ENCODE results near the gene RBMS1. TPM values are rescaled to one million over a fixed set of nuclear protein-coding genes. Genes with fewer than 3 reads are reported as not detected.
A peak's percentile ranks its signal among the peaks of the same experiment; 100 is the strongest.

Gene RBMS1
- total and polyA plus RNA-seq, 5 donors, result 41.7 to 73.5 (median 62.7) TPM

DNA sequence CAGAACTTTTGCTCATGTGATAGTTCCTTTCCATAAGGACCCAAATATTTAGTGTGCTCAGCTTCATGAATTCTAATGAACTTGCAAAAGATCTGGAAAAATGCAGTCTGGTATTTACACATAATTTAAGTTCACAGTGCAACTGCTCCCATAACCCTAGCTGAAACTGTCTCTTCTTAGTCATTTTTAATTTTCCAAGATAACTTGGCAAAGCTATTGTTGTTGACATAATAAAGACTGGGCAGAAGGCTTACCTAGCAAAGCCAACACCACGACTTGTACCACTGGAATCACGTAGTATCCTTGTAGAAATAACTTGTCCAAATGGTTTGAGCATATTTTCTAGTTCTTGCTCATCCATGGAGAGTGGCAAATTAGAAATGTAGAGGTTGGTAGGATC lies 190.5 kb downstream of the RBMS1 start:
- H3K9me3 ChIP-seq (ENCODE audit: control insufficient read depth, low read length), result no peaks in the 10 kb centered on the region
- ATAC-seq, result no peak
- intact Hi-C loops (cut with DNase I), result no loop called here

DNA sequence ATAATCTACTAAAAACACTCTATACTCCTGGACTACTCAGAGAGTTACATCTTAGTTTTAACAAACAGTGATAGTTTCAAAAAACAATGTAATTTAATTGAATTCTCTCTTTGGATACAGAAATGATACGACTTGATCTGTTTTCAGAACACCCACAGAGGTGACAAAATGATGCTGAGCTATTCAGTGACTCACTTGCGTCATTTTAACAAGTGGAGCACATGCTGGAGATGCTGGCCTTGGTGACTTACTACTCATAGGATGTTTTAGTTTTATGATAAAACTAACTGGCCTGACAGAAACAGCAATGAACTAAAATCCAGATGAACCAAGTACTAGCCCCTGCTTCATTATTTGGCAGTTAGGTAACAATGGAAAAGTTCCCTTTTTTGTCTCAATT lies 192.2 kb downstream of the RBMS1 start:
- H3K4me1 ChIP-seq (ENCODE audit: control insufficient read depth, insufficient read depth, low read length), result peaks cover 11% of the 10 kb centered on the region
- ATAC-seq, result no peak
- WGBS, result 67% methylated on average over 2 of the region's 2 CpGs

More for the DNA sequence above, 190.5 kb downstream of the RBMS1 start:
- DNase-seq, result no peak
- no peak overlapping the region for H3K4me3 ChIP-seq (ENCODE audit: low read length)
- H3K27me3 ChIP-seq (ENCODE audit: control insufficient read depth, insufficient read depth), result no peaks in the 10 kb centered on the region
- H3K27ac ChIP-seq (ENCODE audit: low read length), result no peak overlapping the region
- peaks cover 13% of the 10 kb centered on the region for H3K4me1 ChIP-seq (ENCODE audit: control insufficient read depth, insufficient read depth, low read length)
- WGBS, result 70% methylated on average over 2 of the region's 2 CpGs

DNA sequence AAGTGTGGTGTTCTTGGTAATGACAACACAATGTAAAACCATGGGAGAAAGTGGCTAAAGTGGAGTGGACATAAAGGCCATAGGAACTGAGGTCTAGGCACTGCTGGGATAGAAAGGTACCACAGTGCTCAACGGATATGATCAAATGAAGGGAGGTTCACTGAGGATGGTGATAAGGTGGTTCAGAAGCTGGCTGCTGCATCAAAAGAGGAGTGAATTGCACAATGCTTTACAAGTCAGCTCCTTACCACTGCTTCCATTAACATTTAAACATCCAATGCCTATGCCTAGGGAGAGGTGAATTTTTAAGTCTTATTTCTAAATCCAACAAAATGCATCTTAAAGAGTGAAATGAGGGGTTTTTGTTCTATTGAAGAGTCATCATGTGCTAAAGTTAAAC lies 193.4 kb downstream of the RBMS1 start:
- ATAC-seq, result no peak
- WGBS, result 81% methylated on average over 1 of the region's 1 CpG
- Histone ChIP-seq H3K4me3 (ENCODE audit: low read length) (no peak overlapping the region), H3K9me3 (ENCODE audit: control insufficient read depth, low read length) (no peaks in the 10 kb centered on the region), H3K4me1 (ENCODE audit: control insufficient read depth, insufficient read depth, low read length) (peaks cover 11% of the 10 kb centered on the region), H3K27me3 (ENCODE audit: control insufficient read depth, insufficient read depth) (no peaks in the 10 kb centered on the region), H3K27ac (ENCODE audit: low read length) (no peak overlapping the region)
- no peak for DNase-seq
- intact Hi-C loops (cut with DNase I), result no loop called here

More for the DNA sequence above, 192.2 kb downstream of the RBMS1 start:
- no peak for DNase-seq
- Histone ChIP-seq H3K27ac (ENCODE audit: low read length) (no peak overlapping the region), H3K4me3 (ENCODE audit: low read length) (no peak overlapping the region), H3K27me3 (ENCODE audit: control insufficient read depth, insufficient read depth) (no peaks in the 10 kb centered on the region), H3K9me3 (ENCODE audit: control insufficient read depth, low read length) (no peaks in the 10 kb centered on the region)
- intact Hi-C loops (cut with DNase I), result no loop called here

- Histone ChIP-seq H3K27me3 (ENCODE audit: control insufficient read depth, insufficient read depth) (no peaks in the 10 kb centered on the region), H3K27ac (ENCODE audit: low read length) (no peak overlapping the region), H3K9me3 (ENCODE audit: control insufficient read depth, low read length) (no peaks in the 10 kb centered on the region), H3K4me1 (ENCODE audit: control insufficient read depth, insufficient read depth, low read length) (peaks cover 11% of the 10 kb centered on the region), H3K4me3 (ENCODE audit: low read length) (no peak overlapping the region)
- 60% methylated on average over 3 of the region's 3 CpGs for WGBS
- ATAC-seq, result peak; percentile 48 to 79
- intact Hi-C loops (cut with DNase I), result no loop called here
- no peak for DNase-seq
Measured at GRCh38 chr2:160299540-160299939, 194.1 kb downstream of the RBMS1 start.

GRCh38 chr2:160298960-160299359 lies 194.6 kb downstream of the RBMS1 start:
- DNase-seq (no peak), ATAC-seq (no peak)
- no peak overlapping the region for H3K27ac ChIP-seq (ENCODE audit: low read length)
- no peaks in the 10 kb centered on the region for H3K9me3 ChIP-seq (ENCODE audit: control insufficient read depth, low read length)
- WGBS, result 92% methylated on average over 1 of the region's 1 CpG
- intact Hi-C loops (cut with DNase I), result no loop called here
- H3K27me3 ChIP-seq (ENCODE audit: control insufficient read depth, insufficient read depth), result no peaks in the 10 kb centered on the region
- peaks cover 13% of the 10 kb centered on the region for H3K4me1 ChIP-seq (ENCODE audit: control insufficient read depth, insufficient read depth, low read length)
- no peak overlapping the region for H3K4me3 ChIP-seq (ENCODE audit: low read length)

DNA sequence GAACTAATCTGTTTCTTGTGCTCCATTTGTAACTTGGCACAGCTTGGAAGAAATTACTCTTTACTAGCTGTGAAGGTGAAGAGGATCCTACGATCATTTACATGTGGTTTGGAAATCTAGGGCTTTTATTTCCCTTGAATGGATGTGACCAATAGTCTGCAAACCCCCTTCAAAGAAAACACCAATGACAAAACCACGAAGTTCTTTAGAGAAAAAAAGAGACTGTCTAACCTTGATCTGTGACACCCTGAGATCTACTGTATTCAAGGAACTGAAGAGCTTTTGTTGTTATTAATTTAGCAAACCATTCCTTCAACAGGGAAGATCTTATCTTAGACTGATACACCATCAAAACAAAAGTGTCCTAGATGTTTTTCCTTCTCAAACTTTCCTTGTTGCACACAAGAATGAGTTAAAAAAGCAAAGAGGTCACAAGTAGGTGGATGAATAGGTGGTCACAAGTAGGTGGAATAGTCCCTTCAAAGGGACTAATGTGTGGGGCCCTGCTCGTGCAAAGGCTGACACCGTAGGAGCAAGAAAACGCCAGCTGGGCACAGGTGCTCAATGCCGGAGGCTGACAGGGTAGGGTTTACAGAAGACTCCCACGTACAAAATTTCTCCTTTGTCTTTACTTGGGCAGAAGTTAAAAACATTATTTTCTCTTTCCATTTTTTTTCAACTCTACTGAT lies 197.9 kb downstream of the RBMS1 start:
- no peaks in the 10 kb centered on the region for H3K27me3 ChIP-seq (ENCODE audit: control insufficient read depth, insufficient read depth)
- no peak overlapping the region for H3K27ac ChIP-seq (ENCODE audit: low read length)
- DNase-seq (no peak), ATAC-seq (no peak)
- H3K4me1 ChIP-seq (ENCODE audit: control insufficient read depth, insufficient read depth, low read length), result peaks cover 10% of the 10 kb centered on the region
- H3K4me3 ChIP-seq (ENCODE audit: low read length), result no peak overlapping the region
- 74% methylated on average over 7 of the region's 7 CpGs for WGBS
- intact Hi-C loops (cut with DNase I), result no loop called here
- H3K9me3 ChIP-seq (ENCODE audit: control insufficient read depth, low read length), result no peaks in the 10 kb centered on the region

DNA sequence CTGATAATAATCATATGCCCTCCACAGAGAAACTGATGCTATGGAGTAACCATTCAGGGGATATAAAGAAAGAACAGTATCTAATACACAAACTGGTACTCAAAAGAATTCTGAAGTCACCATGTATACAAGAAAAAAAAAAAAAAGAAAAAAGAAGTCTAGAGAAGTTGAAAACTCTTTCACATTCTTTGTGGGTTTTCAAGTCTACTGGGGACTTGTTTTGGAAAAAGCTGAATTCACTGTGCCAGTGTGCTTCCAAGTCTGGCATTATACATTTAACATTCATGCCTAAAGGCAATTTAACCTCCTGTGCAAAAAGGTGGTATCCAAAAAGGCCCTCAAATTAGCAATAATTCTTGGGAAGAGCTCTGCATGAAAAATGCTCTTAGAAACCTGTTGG lies 198.7 kb downstream of the RBMS1 start:
- Histone ChIP-seq H3K4me3 (ENCODE audit: low read length) (no peak overlapping the region), H3K27ac (ENCODE audit: low read length) (no peak overlapping the region), H3K4me1 (ENCODE audit: control insufficient read depth, insufficient read depth, low read length) (peaks cover 8% of the 10 kb centered on the region), H3K9me3 (ENCODE audit: control insufficient read depth, low read length) (no peaks in the 10 kb centered on the region), H3K27me3 (ENCODE audit: control insufficient read depth, insufficient read depth) (no peaks in the 10 kb centered on the region)
- intact Hi-C loops (cut with DNase I), result no loop called here
- no peak for ATAC-seq
- no peak for DNase-seq

DNA sequence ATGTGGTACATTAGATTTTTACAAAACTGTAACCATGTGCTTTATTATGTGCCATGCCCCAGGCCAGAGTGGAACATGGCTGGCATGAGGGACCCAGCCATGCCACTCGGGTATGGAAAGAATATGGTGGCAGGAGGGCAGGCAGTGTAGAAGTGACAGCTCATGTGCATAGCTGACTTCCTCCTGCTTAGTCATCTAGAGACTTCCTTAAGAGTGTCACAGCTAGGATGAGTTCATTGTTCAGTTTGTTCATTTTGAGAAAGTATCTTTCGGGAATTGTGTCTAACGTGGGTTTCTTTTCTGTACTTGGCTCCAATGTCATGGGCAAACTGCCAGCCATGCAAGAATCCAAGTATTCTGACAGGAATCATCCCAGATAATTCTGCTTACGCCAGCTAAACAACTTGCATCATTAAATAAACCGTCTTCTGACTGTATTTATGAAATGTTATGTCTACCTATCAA lies 199.2 kb downstream of the RBMS1 start:
- Histone ChIP-seq H3K4me3 (ENCODE audit: low read length) (no peak overlapping the region), H3K9me3 (ENCODE audit: control insufficient read depth, low read length) (no peaks in the 10 kb centered on the region), H3K4me1 (ENCODE audit: control insufficient read depth, insufficient read depth, low read length) (peaks cover 4% of the 10 kb centered on the region), H3K27me3 (ENCODE audit: control insufficient read depth, insufficient read depth) (no peaks in the 10 kb centered on the region), H3K27ac (ENCODE audit: low read length) (peak overlapping the region; percentile 46)
- ATAC-seq, result peak; percentile 78 to 83
- intact Hi-C loops (cut with DNase I), result no loop called here
- DNase-seq, result peak; percentile 71 to 78 (median 77)
- WGBS, result 12% methylated on average over 5 of the region's 5 CpGs

GRCh38 chr2:160293391-160294091 lies 200.1 kb downstream of the RBMS1 start:
- intact Hi-C loops (cut with DNase I), result no loop called here
- Histone ChIP-seq H3K27me3 (ENCODE audit: control insufficient read depth, insufficient read depth) (no peaks in the 10 kb centered on the region), H3K27ac (ENCODE audit: low read length) (peak overlapping the region; percentile 16), H3K4me1 (ENCODE audit: control insufficient read depth, insufficient read depth, low read length) (peaks cover 4% of the 10 kb centered on the region), H3K4me3 (ENCODE audit: low read length) (no peak overlapping the region), H3K9me3 (ENCODE audit: control insufficient read depth, low read length) (no peaks in the 10 kb centered on the region)
- ATAC-seq, result peak; percentile 63 to 76
- WGBS, result 58% methylated on average over 6 of the region's 6 CpGs
- no peak for DNase-seq

- ATAC-seq, result no peak
Measured at GRCh38 chr2:160292225-160292624, 201.4 kb downstream of the RBMS1 start.

DNA sequence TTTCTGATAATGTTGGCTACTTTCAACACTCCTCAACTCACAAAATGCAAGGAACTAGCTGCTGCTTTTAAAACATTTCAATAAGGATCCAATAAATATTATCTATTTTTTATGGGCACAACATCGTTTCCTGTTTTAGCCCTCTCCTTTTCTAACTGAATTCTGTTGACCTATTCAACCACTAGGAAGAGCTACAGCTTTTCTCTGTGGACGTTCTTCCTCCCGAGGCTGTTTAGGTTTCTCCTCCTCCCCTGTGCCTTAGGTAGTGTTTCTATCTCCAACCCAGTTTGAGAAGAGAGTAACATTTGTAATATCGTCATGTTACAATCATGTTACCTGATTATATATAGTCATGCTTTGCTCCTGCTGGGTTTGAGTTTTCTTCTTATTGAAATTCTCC lies 202.2 kb downstream of the RBMS1 start:
- no peak overlapping the region for H3K4me3 ChIP-seq (ENCODE audit: low read length)
- intact Hi-C loops (cut with DNase I), result no loop called here
- WGBS, result 38% methylated on average over 4 of the region's 4 CpGs
- H3K27me3 ChIP-seq (ENCODE audit: control insufficient read depth, insufficient read depth), result no peaks in the 10 kb centered on the region
- peaks cover 2% of the 10 kb centered on the region for H3K4me1 ChIP-seq (ENCODE audit: control insufficient read depth, insufficient read depth, low read length)
- ATAC-seq (no peak), DNase-seq (no peak)
- no peaks in the 10 kb centered on the region for H3K9me3 ChIP-seq (ENCODE audit: control insufficient read depth, low read length)
- no peak overlapping the region for H3K27ac ChIP-seq (ENCODE audit: low read length)

More at GRCh38 chr2:160292225-160292624, 201.4 kb downstream of the RBMS1 start:
- Histone ChIP-seq H3K4me3 (ENCODE audit: low read length) (no peak overlapping the region), H3K9me3 (ENCODE audit: control insufficient read depth, low read length) (no peaks in the 10 kb centered on the region), H3K4me1 (ENCODE audit: control insufficient read depth, insufficient read depth, low read length) (peaks cover 2% of the 10 kb centered on the region), H3K27me3 (ENCODE audit: control insufficient read depth, insufficient read depth) (no peaks in the 10 kb centered on the region), H3K27ac (ENCODE audit: low read length) (no peak overlapping the region)
- no peak for DNase-seq
- WGBS, result 64% methylated on average over 1 of the region's 1 CpG
- intact Hi-C loops (cut with DNase I), result no loop called here

Measured in right cardiac atrium (tissue), 5 donors.